Measurements from ENCODE around the gene MACIR.

GRCh38 chr5:103260951-103261350 is 2.4 kb downstream of the MACIR start:
- TF ChIP-seq POLR2A (IDR thresholded peaks at IDR 0.05) (no peak), CTCF (IDR thresholded peaks at IDR 0.05) (no peak)
